ENCODE data around the gene HNF1B.
"Not testable (repeated sequence)": the region's sequence is repeated elsewhere in the genome, so short reads cannot be mapped to it uniquely, and the experiment has no call there.

HNF1B gene

GRCh38 chr17:37679995-37680394, 64.9 kb downstream of the HNF1B start:
- H2AFZ ChIP-seq (ENCODE audit: low read depth, low read length); H3K27me3 ChIP-seq (ENCODE audit: insufficient read depth, low read length); H3K9me3 ChIP-seq (ENCODE audit: low read length); H3K36me3 ChIP-seq (ENCODE audit: insufficient read depth, low read length); H3K4me3 ChIP-seq (ENCODE audit: low read length): not testable (repeated sequence)
- peaks cover 10% of the 10 kb centered on the region for H3K4me1 ChIP-seq (ENCODE audit: insufficient read depth, low read length)

- H3K4me3 ChIP-seq (ENCODE audit: low read length) = no peak overlapping the region
These were observed 66.8 kb downstream of the HNF1B start for GRCh38 chr17:37678036-37678435.

GRCh38 chr17:37677021-37677420, 67.8 kb downstream of the HNF1B start:
- H3K36me3 ChIP-seq (ENCODE audit: insufficient read depth, low read length) = no peaks in the 10 kb centered on the region
- no peak overlapping the region for H3K4me3 ChIP-seq (ENCODE audit: low read length)
- no peaks in the 10 kb centered on the region for H3K27me3 ChIP-seq (ENCODE audit: insufficient read depth, low read length)
- H2AFZ ChIP-seq (ENCODE audit: low read depth, low read length) = no peak overlapping the region
- H3K4me1 ChIP-seq (ENCODE audit: insufficient read depth, low read length) = peaks cover 10% of the 10 kb centered on the region
- no peaks in the 10 kb centered on the region for H3K9me3 ChIP-seq (ENCODE audit: low read length)

More at GRCh38 chr17:37678036-37678435, 66.8 kb downstream of the HNF1B start:
- Histone ChIP-seq H2AFZ (ENCODE audit: low read depth, low read length) (no peak overlapping the region), H3K27me3 (ENCODE audit: insufficient read depth, low read length) (no peaks in the 10 kb centered on the region), H3K4me1 (ENCODE audit: insufficient read depth, low read length) (peaks cover 10% of the 10 kb centered on the region), H3K36me3 (ENCODE audit: insufficient read depth, low read length) (no peaks in the 10 kb centered on the region), H3K9me3 (ENCODE audit: low read length) (no peaks in the 10 kb centered on the region)

- no peak overlapping the region for H3K4me3 ChIP-seq (ENCODE audit: low read length)
- H3K36me3 ChIP-seq (ENCODE audit: insufficient read depth, low read length) = no peaks in the 10 kb centered on the region
- H3K9me3 ChIP-seq (ENCODE audit: low read length) = no peaks in the 10 kb centered on the region
- H2AFZ ChIP-seq (ENCODE audit: low read depth, low read length) = no peak overlapping the region
- H3K4me1 ChIP-seq (ENCODE audit: insufficient read depth, low read length) = peaks cover 10% of the 10 kb centered on the region
- no peaks in the 10 kb centered on the region for H3K27me3 ChIP-seq (ENCODE audit: insufficient read depth, low read length)
These were observed 68.5 kb downstream of the HNF1B start for GRCh38 chr17:37676115-37676925.

GRCh38 chr17:37674511-37674910, 70.3 kb downstream of the HNF1B start:
- Histone ChIP-seq H2AFZ (ENCODE audit: low read depth, low read length) (no peak overlapping the region), H3K36me3 (ENCODE audit: insufficient read depth, low read length) (no peaks in the 10 kb centered on the region), H3K4me1 (ENCODE audit: insufficient read depth, low read length) (peaks cover 10% of the 10 kb centered on the region), H3K4me3 (ENCODE audit: low read length) (no peak overlapping the region), H3K27me3 (ENCODE audit: insufficient read depth, low read length) (peaks cover 7% of the 10 kb centered on the region), H3K9me3 (ENCODE audit: low read length) (no peaks in the 10 kb centered on the region)

- Histone ChIP-seq H3K4me1 (ENCODE audit: insufficient read depth, low read length) (peaks cover 10% of the 10 kb centered on the region), H3K9me3 (ENCODE audit: low read length) (no peaks in the 10 kb centered on the region), H2AFZ (ENCODE audit: low read depth, low read length) (no peak overlapping the region), H3K4me3 (ENCODE audit: low read length) (no peak overlapping the region), H3K36me3 (ENCODE audit: insufficient read depth, low read length) (no peaks in the 10 kb centered on the region), H3K27me3 (ENCODE audit: insufficient read depth, low read length) (peaks cover 9% of the 10 kb centered on the region)
These were observed 71.5 kb downstream of the HNF1B start for GRCh38 chr17:37673386-37673785.

GRCh38 chr17:37672548-37673078, 72.2 kb downstream of the HNF1B start:
- Histone ChIP-seq H3K4me3 (ENCODE audit: low read length) (no peak overlapping the region), H3K9me3 (ENCODE audit: low read length) (no peaks in the 10 kb centered on the region), H2AFZ (ENCODE audit: low read depth, low read length) (no peak overlapping the region), H3K27me3 (ENCODE audit: insufficient read depth, low read length) (peaks cover 15% of the 10 kb centered on the region), H3K4me1 (ENCODE audit: insufficient read depth, low read length) (peaks cover 10% of the 10 kb centered on the region), H3K36me3 (ENCODE audit: insufficient read depth, low read length) (no peaks in the 10 kb centered on the region)

GRCh38 chr17:37671824-37672547, 72.9 kb downstream of the HNF1B start:
- peaks cover 15% of the 10 kb centered on the region for H3K27me3 ChIP-seq (ENCODE audit: insufficient read depth, low read length)
- no peak overlapping the region for H3K4me3 ChIP-seq (ENCODE audit: low read length)
- H2AFZ ChIP-seq (ENCODE audit: low read depth, low read length) = no peak overlapping the region
- H3K36me3 ChIP-seq (ENCODE audit: insufficient read depth, low read length) = no peaks in the 10 kb centered on the region
- H3K4me1 ChIP-seq (ENCODE audit: insufficient read depth, low read length) = peaks cover 10% of the 10 kb centered on the region
- H3K9me3 ChIP-seq (ENCODE audit: low read length) = no peaks in the 10 kb centered on the region

GRCh38 chr17:37671028-37671823, 73.6 kb downstream of the HNF1B start:
- H3K4me3 ChIP-seq (ENCODE audit: low read length) = no peak overlapping the region

GRCh38 chr17:37667039-37667438, 77.8 kb downstream of the HNF1B start:
- no peak overlapping the region for H3K4me3 ChIP-seq (ENCODE audit: low read length)
- peaks cover 15% of the 10 kb centered on the region for H3K27me3 ChIP-seq (ENCODE audit: insufficient read depth, low read length)
- peaks cover 6% of the 10 kb centered on the region for H3K4me1 ChIP-seq (ENCODE audit: insufficient read depth, low read length)
- no peaks in the 10 kb centered on the region for H3K36me3 ChIP-seq (ENCODE audit: insufficient read depth, low read length)
- H2AFZ ChIP-seq (ENCODE audit: low read depth, low read length) = no peak overlapping the region
- H3K9me3 ChIP-seq (ENCODE audit: low read length) = no peaks in the 10 kb centered on the region

More at GRCh38 chr17:37671028-37671823, 73.6 kb downstream of the HNF1B start:
- no peaks in the 10 kb centered on the region for H3K9me3 ChIP-seq (ENCODE audit: low read length)
- no peak overlapping the region for H2AFZ ChIP-seq (ENCODE audit: low read depth, low read length)
- peaks cover 10% of the 10 kb centered on the region for H3K4me1 ChIP-seq (ENCODE audit: insufficient read depth, low read length)
- no peaks in the 10 kb centered on the region for H3K36me3 ChIP-seq (ENCODE audit: insufficient read depth, low read length)
- peaks cover 15% of the 10 kb centered on the region for H3K27me3 ChIP-seq (ENCODE audit: insufficient read depth, low read length)

- Histone ChIP-seq H3K4me1 (ENCODE audit: insufficient read depth, low read length) (peaks cover 7% of the 10 kb centered on the region), H3K27me3 (ENCODE audit: insufficient read depth, low read length) (peaks cover 20% of the 10 kb centered on the region), H3K4me3 (ENCODE audit: low read length) (no peak overlapping the region), H2AFZ (ENCODE audit: low read depth, low read length) (no peak overlapping the region), H3K36me3 (ENCODE audit: insufficient read depth, low read length) (no peaks in the 10 kb centered on the region), H3K9me3 (ENCODE audit: low read length) (no peaks in the 10 kb centered on the region)
These were observed 80.6 kb downstream of the HNF1B start for GRCh38 chr17:37664214-37664613.

- peaks cover 12% of the 10 kb centered on the region for H3K27me3 ChIP-seq (ENCODE audit: insufficient read depth, low read length)
- no peak overlapping the region for H2AFZ ChIP-seq (ENCODE audit: low read depth, low read length)
- H3K36me3 ChIP-seq (ENCODE audit: insufficient read depth, low read length) = no peaks in the 10 kb centered on the region
- H3K4me3 ChIP-seq (ENCODE audit: low read length) = no peak overlapping the region
- peaks cover 7% of the 10 kb centered on the region for H3K4me1 ChIP-seq (ENCODE audit: insufficient read depth, low read length)
- H3K9me3 ChIP-seq (ENCODE audit: low read length) = no peaks in the 10 kb centered on the region
These were observed 82.5 kb downstream of the HNF1B start for GRCh38 chr17:37662353-37662752.

Data from neuron (in vitro differentiated cells).